HG03139 (cell line): Measurements from ENCODE around the gene KANSL1.
"Not testable (repeated sequence)": the region's sequence is repeated elsewhere in the genome, so short reads cannot be mapped to it uniquely, and the experiment has no call there.

Source experiments
- ATAC-seq: cut with Tn5 transposase; IDR thresholded peaks from one replicate; pipeline ENCODE4 v1.9.1; 2021; ENCODE audit not compliant: unreplicated experiment

The KANSL1 gene

GRCh38 chr17:46193626-46194392, 580 bp upstream of the KANSL1 start:
- ATAC-seq: peak; percentile 54

- ATAC-seq: peak; percentile 22
These were observed 634 bp downstream of the KANSL1 start for GRCh38 chr17:46192439-46193150.

DNA sequence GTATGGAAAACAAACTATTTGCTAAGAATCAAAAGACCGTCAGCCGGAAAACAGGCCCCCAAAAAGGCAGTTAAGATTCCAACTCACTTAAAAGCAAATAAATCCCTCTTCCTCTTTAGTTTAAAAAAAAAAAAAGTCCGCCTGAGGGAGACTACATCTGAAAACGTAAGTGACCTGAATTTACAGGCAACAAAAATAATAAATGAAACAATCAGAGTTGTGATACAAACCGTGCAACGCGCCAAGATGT, 1.1 kb downstream of the KANSL1 start:
- ATAC-seq: no peak

GRCh38 chr17:46191322-46192188, 1.7 kb downstream of the KANSL1 start:
- no peak for ATAC-seq

DNA sequence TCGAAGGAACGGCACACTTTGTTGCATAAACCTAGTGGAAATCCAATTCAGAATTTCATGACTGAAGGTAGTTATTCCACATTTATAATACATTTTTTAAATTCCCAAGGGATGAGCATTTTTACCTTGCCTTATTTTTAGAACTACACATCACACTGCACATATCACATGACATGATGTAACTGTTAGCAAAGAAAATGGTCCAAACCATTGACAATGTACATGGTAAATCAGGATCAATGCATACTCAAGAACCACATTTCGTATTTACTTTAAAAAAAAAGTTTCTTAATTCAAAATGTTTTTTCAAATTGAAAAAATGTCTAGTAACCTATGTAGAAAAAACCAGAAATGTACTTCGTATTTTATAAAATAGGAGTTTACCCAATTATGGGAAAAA, 2.5 kb downstream of the KANSL1 start:
- no peak for ATAC-seq

- ATAC-seq: not testable (repeated sequence)
These were observed 6.4 kb downstream of the KANSL1 start for GRCh38 chr17:46186827-46187235.

- no peak for ATAC-seq
These were observed 8.5 kb downstream of the KANSL1 start for GRCh38 chr17:46184696-46185095.

DNA sequence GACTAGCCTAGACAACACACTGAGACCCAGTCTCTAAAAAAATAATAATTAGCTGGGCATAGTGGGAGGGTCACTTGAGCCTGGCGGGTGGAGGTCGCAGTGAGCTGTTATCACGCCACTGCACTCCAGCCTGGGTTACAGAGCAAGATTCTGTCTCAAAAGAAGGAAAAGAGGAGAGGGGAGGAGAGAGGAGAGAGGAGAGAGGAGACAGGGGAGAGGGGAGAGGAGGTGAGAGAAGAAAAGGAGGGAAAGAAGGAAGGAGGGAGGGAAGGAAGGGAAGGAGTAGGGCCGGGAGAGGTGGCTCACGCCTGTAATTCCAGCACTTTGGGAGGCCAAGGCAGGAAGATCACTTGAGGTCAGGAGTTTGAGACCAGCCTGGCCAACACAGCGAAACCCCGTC, 9.8 kb downstream of the KANSL1 start:
- not testable (repeated sequence) for ATAC-seq

DNA sequence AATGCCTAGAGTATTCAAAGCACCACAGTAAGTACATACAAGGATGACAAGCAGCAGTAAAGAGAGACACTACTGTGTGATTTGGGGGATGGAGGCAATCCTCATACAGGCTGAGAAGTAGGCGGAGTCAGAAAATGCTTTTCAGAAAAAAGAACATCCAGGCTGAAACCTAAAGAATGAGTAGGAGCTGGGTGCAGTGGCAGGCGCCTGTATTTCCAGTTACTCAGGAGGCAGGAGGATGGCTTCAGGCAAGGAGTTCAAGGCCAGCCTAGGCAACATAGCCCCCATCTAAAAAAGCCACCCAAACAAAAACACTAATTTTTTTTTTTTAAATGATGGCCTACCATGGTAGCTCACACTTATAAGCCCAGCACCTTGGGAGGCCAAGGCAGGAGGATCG, 10.3 kb downstream of the KANSL1 start:
- no peak for ATAC-seq

DNA sequence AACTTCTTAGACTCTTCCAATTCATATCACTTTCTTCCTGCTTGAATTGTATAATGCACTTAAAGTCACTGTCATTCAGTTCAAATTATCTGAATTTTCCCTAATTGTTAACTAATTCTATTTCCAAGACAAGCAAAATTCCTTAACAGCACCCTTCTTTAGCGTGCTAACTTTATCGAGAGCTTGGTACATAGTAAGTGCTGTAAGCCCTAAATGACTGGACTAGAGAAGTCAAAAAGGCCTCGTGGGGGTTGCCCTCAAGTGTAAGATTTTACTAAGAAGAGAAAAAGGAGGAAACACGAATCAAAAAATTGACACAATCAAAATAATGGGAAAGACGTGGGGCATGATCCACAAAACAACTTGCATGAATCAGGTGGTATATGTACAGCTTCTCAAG, 11.3 kb downstream of the KANSL1 start:
- no peak for ATAC-seq

GRCh38 chr17:46181316-46181715, 11.9 kb downstream of the KANSL1 start:
- ATAC-seq: not testable (repeated sequence)

DNA sequence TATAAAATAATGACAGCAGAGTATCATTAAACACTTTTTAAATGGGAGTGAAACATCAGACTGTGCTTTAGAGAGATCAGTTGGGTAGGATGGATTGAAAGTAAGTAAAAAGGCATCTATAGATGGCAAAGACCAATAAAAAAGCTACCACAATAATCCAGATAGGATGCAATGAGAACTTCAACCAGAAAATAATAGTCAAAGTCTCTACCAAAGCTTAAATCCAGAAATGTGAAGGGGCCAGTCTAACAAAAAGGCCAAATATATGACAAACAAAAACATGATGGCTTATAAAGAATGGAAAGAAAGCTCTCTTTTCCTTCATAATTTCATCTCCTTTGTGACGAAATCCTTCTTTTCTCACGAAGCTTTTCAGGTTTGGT, 12.3 kb downstream of the KANSL1 start:
- no peak for ATAC-seq

DNA sequence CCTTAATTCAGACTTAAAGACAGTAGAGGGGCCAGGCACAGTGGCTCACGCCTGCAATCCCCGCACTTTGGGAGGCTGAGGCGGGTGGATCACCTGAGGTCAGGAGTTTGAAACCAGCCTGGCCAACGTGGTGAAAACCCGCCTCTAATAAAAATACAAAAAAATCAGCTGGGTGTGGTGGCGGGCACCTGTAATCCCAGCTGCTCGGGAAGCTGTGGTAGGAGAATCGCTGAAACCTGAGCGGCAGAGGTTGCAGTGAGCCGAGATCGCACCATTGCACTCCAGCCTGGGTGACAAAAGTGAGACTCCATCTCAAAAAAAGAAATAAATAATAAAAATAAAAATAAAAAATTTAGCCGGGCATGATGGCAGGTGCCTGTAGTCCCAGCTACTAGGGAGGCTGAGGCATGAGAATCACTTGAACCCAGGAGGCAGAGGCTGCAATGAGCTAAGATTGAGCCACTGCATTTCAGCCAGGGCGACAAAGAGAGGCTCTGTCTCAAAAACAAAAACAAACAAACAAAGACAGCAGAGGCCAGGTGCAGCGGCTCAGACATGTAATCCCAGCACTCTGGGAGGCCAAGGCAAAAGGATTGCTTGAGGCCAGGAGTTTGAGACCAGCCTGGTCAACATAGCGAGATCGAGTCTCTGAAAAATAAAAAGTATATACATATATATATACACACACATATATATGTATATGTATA, 12.9 kb downstream of the KANSL1 start:
- ATAC-seq: not testable (repeated sequence)

- ATAC-seq: no peak
These were observed 13.7 kb downstream of the KANSL1 start for GRCh38 chr17:46179375-46179999.

DNA sequence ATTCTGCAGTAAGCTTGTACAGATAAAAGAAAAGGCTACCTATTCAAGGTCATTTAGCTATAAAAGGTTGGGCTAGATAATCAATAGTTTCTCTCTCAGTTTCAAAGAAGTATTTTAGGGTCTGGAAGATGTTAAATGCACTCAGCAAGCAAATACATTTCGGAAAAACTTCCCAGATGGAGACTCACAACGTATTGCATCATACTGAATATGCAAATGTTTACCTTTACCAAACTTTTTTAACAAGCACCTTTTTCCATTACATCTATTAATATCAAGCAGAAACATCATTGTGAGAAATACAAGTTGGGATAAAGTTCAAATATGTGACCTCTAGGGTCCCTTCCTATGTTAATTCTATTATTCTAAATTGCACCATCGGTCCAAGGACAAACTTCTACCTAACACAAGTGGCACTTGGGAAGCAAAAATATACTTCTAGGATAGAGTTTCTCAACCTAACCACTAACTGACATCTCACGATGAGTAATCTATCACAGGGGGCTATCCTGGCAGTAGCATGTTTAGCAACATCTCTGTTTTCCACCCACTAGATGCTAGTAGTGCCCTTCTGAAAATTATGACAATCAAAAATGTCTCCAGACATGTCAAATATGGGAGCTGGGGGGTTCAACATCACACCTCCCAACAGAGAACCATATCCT, 14.5 kb downstream of the KANSL1 start:
- ATAC-seq: no peak

GRCh38 chr17:46176975-46177374, 16.3 kb downstream of the KANSL1 start:
- ATAC-seq: no peak

GRCh38 chr17:46175891-46176290, 17.3 kb downstream of the KANSL1 start:
- no peak for ATAC-seq

DNA sequence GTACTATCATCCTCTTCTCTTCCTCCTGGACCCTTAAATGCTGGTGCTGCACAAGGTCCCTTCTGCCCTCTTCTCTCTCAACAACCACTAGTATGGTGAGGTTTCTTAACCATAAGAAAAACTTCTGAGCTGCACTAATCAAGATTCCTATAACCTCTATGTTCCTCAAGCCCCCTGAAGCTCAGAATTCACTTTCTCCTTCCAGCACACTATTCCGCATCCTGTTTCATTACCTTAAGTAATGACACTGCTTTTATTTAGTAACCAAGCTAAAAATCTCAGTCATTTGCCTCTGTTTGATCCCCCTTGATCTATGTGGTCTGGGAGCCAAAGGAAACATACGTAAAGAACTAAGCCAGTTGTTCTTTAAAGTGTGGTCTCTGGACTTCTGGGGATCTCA, 20.1 kb downstream of the KANSL1 start:
- no peak for ATAC-seq

GRCh38 chr17:46171939-46172338, 21.3 kb downstream of the KANSL1 start:
- no peak for ATAC-seq
